Right ventricle myocardium inferior (tissue), 1 donor: ENCODE results near the gene ARHGAP6. TPM values are rescaled to one million over a fixed set of nuclear protein-coding genes. Genes with fewer than 3 reads are reported as not detected.

Experiments
- ATAC-seq: fragments of 200-7000 bp; cut with Tn5 transposase; one replicate; pipeline ENCODE4 v1.9.1; 2020; ENCODE audit warnings: mild to moderate bottlenecking, moderate library complexity
- DNase-seq: peaks from one replicate; pipeline ENCODE4 v3.0.0; 2021; ENCODE audit errors: missing footprints
- intact Hi-C: fragments of 100-400 bp; cut with DNase I; formaldehyde crosslinking; loops from one replicate; pipeline ENCODE4 v1.11.0; 2022
- microRNA-seq: library from miRNA; unstranded; fragments of <30 nt; microRNA quantifications from one replicate; pipeline ENCODE4 v1.2.0, GENCODE V29; 2020
- total RNA-seq: library from RNA; stranded (reverse); fragmentation: NEBNext Ultra II Directional; extraction: Animal tissue kit (Norgen Biotek cat#: 25700); gene quantifications from one replicate; pipeline ENCODE4 v1.2.1, GENCODE V29; 2021
- donor health status: DM: no; HTN: yes; CAD: no; lungs with severe emphysema.

Gene ARHGAP6
- total RNA-seq, 1 donor from 2014 or later, result 3.8 TPM

DNA sequence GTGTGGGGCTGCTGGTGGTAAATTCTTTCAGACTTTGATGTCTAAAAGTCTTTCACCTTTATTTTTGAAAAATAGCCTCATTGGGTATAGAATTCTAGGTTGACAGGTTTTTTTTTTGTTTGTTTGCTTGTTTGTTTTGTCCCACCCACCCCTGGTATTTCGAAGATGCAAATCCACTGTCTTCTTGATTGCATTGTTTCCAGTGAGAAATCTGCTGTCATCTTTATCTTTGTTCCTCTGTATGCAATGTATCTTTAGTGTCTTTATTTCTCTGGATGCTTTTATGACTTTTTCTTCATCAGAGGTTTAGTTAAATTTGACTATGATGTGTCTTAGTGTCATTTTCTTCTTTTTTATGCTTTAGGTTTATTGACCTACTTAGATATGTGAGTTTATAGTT lies 575.9 kb downstream of the ARHGAP6 start:
- DNase-seq (no peak), ATAC-seq (no peak)
- intact Hi-C loops, result no loop called here

Small RNA genes lying within 50 kb of the gene (microRNA-seq; reads per million reads assigned to microRNA genes)
- 2.5 reads per million for gene MIR548AX

Other genes starting within 250 kb of the ARHGAP6 start
- 14.6 TPM for gene MSL3, start 92.3 kb upstream of the ARHGAP6 start, total RNA-seq